Astrocyte (in vitro differentiated cells and primary cell): ENCODE measurements around the gene DGKE. TPM values are rescaled to one million over a fixed set of nuclear protein-coding genes. Genes with fewer than 3 reads are reported as not detected.

Source experiments
- DNase-seq: peaks from one replicate; pipeline ENCODE4 v3.0.0-alpha.2; 2010; ENCODE audit warnings: low read depth
- FAIRE-seq: peaks from 2 replicates; lab custom pipeline; 2011; peaks lifted over from hg19 to GRCh38; lab: Jason Lieb, UNC
- H2AFZ ChIP-seq: 2 replicates; pipeline ENCODE4 v1.6.0; 2012; ENCODE audit warnings: low read depth, low read length, inconsistent platforms
- H3K27ac ChIP-seq: 2 replicates; pipeline ENCODE4 v1.5.1; 2011; ENCODE audit warnings: low read depth, low read length, inconsistent platforms
- H3K27me3 ChIP-seq: 2 replicates; pipeline ENCODE4 v1.6.0; 2011; ENCODE audit warnings: low read length, inconsistent platforms; ENCODE audit not compliant: insufficient read depth
- H3K36me3 ChIP-seq: 2 replicates; pipeline ENCODE4 v1.5.1; 2011; ENCODE audit warnings: low read length, inconsistent platforms; ENCODE audit not compliant: insufficient read depth
- H3K4me1 ChIP-seq: 2 replicates; pipeline ENCODE4 v1.5.1; 2011; ENCODE audit warnings: low read length, inconsistent platforms; ENCODE audit not compliant: insufficient read depth
- H3K4me2 ChIP-seq: 2 replicates; pipeline ENCODE4 v1.6.0; 2012; ENCODE audit warnings: low read length, inconsistent platforms
- H3K4me3 ChIP-seq: 2 replicates; pipeline ENCODE4 v1.5.1; 2011; ENCODE audit warnings: low read depth, mild to moderate bottlenecking, low read length, inconsistent platforms; ENCODE audit not compliant: insufficient read depth
- H3K79me2 ChIP-seq: 2 replicates; pipeline ENCODE4 v1.6.0; 2012; ENCODE audit warnings: mild to moderate bottlenecking, low read length, inconsistent platforms; ENCODE audit not compliant: insufficient read depth
- H3K9ac ChIP-seq: 2 replicates; pipeline ENCODE4 v1.6.0; 2012; ENCODE audit warnings: mild to moderate bottlenecking, low read length, inconsistent platforms
- H3K9me3 ChIP-seq: 2 replicates; pipeline ENCODE4 v1.5.1; 2012; ENCODE audit warnings: low read depth, mild to moderate bottlenecking, low read length, inconsistent platforms; ENCODE audit not compliant: insufficient read depth
- H4K20me1 ChIP-seq: 2 replicates; pipeline ENCODE4 v1.6.0; 2012; ENCODE audit warnings: low read length, inconsistent platforms; ENCODE audit not compliant: insufficient read depth
- H3K27ac Mint-ChIP-seq: one replicate; pipeline ENCODE4 v1.8.0; 2021; ENCODE audit warnings: mild to moderate bottlenecking, mixed read lengths; ENCODE audit not compliant: unreplicated experiment
- H3K27me3 Mint-ChIP-seq: one replicate; pipeline ENCODE4 v1.8.0; 2021; ENCODE audit warnings: low read depth, mixed read lengths; ENCODE audit not compliant: unreplicated experiment
- H3K36me3 Mint-ChIP-seq: one replicate; pipeline ENCODE4 v1.8.0; 2021; ENCODE audit warnings: low read depth, mixed read lengths; ENCODE audit not compliant: unreplicated experiment
- H3K4me1 Mint-ChIP-seq: one replicate; pipeline ENCODE4 v1.8.0; 2021; ENCODE audit warnings: low read depth, mixed read lengths; ENCODE audit not compliant: unreplicated experiment
- H3K4me3 Mint-ChIP-seq: one replicate; pipeline ENCODE4 v1.8.0; 2021; ENCODE audit warnings: mild to moderate bottlenecking, moderate library complexity, mixed read lengths; ENCODE audit not compliant: unreplicated experiment
- H3K9me3 Mint-ChIP-seq: one replicate; pipeline ENCODE4 v1.8.0; 2021; ENCODE audit warnings: mild to moderate bottlenecking, mixed read lengths; ENCODE audit not compliant: unreplicated experiment
- CTCF ChIP-seq: IDR thresholded peaks from 2 replicates; pipeline ENCODE4 v1.5.1; 2011; ENCODE audit warnings: low read depth, mild to moderate bottlenecking, inconsistent platforms, low read length, moderate library complexity; ENCODE audit not compliant: insufficient read depth
- EZH2 ChIP-seq: IDR thresholded peaks from 2 replicates; pipeline ENCODE4 v1.6.1; 2012; ENCODE audit warnings: mild to moderate bottlenecking, low read length, inconsistent platforms; ENCODE audit not compliant: insufficient read depth
- total RNA-seq: library from RNA; stranded (reverse); gene quantifications from 2 replicates; pipeline ENCODE4 v1.2.1, GENCODE V29; 2021

Gene DGKE
- total RNA-seq, 1 donor from 2014 or later: 5.5 TPM

GRCh38 chr17:56867948-56868376, 34.0 kb downstream of the DGKE start:
- no peak overlapping the region for H3K9ac ChIP-seq
- FAIRE-seq: peak; percentile 73
- TF ChIP-seq CTCF: no peak
- no peak for TF ChIP-seq EZH2
- H3K4me1 Mint-ChIP-seq: peaks cover 5% of the 10 kb centered on the region
- no peak overlapping the region for H2AFZ ChIP-seq
- no peak overlapping the region for H3K4me3 ChIP-seq
- peak; percentile 14 for DNase-seq
- H3K79me2 ChIP-seq: no peaks in the 10 kb centered on the region
- H3K9me3 Mint-ChIP-seq: peaks cover 3% of the 10 kb centered on the region
- no peaks in the 10 kb centered on the region for H4K20me1 ChIP-seq
- H3K4me3 Mint-ChIP-seq: no peak overlapping the region
- no peaks in the 10 kb centered on the region for H3K36me3 Mint-ChIP-seq
- H3K4me1 ChIP-seq: no peaks in the 10 kb centered on the region
- no peak overlapping the region for H3K27ac ChIP-seq
- no peaks in the 10 kb centered on the region for H3K9me3 ChIP-seq
- H3K27me3 ChIP-seq: no peaks in the 10 kb centered on the region
- H3K4me2 ChIP-seq: no peak overlapping the region
- H3K27ac Mint-ChIP-seq: no peak overlapping the region
- no peaks in the 10 kb centered on the region for H3K27me3 Mint-ChIP-seq
- H3K36me3 ChIP-seq: no peaks in the 10 kb centered on the region

- Mint-ChIP-seq H3K36me3 (no peaks in the 10 kb centered on the region), H3K27ac (no peak overlapping the region), H3K4me1 (peaks cover 5% of the 10 kb centered on the region), H3K9me3 (peaks cover 3% of the 10 kb centered on the region), H3K4me3 (no peak overlapping the region), H3K27me3 (no peaks in the 10 kb centered on the region)
- no peak overlapping the region for H3K27ac ChIP-seq
- no peak overlapping the region for H3K9ac ChIP-seq
- H4K20me1 ChIP-seq: no peaks in the 10 kb centered on the region
- H2AFZ ChIP-seq: no peak overlapping the region
- H3K79me2 ChIP-seq: no peaks in the 10 kb centered on the region
- H3K4me2 ChIP-seq: no peak overlapping the region
- H3K27me3 ChIP-seq: no peaks in the 10 kb centered on the region
- H3K9me3 ChIP-seq: no peaks in the 10 kb centered on the region
- no peak overlapping the region for H3K4me3 ChIP-seq
- no peak for TF ChIP-seq EZH2
- DNase-seq: no peak
- FAIRE-seq: no peak
- no peaks in the 10 kb centered on the region for H3K4me1 ChIP-seq
- H3K36me3 ChIP-seq: no peaks in the 10 kb centered on the region
Observed at GRCh38 chr17:56868716-56869115, 34.8 kb downstream of the DGKE start.

- Histone ChIP-seq H3K4me1 (no peaks in the 10 kb centered on the region), H3K9ac (no peak overlapping the region), H3K4me3 (no peak overlapping the region), H3K36me3 (no peaks in the 10 kb centered on the region), H2AFZ (no peak overlapping the region), H3K4me2 (no peak overlapping the region), H4K20me1 (no peaks in the 10 kb centered on the region), H3K27me3 (no peaks in the 10 kb centered on the region), H3K27ac (no peak overlapping the region), H3K9me3 (no peaks in the 10 kb centered on the region), H3K79me2 (no peaks in the 10 kb centered on the region)
- Mint-ChIP-seq H3K4me3 (no peak overlapping the region), H3K27me3 (no peaks in the 10 kb centered on the region), H3K36me3 (no peaks in the 10 kb centered on the region), H3K4me1 (peaks cover 5% of the 10 kb centered on the region), H3K27ac (no peak overlapping the region), H3K9me3 (peaks cover 3% of the 10 kb centered on the region)
- FAIRE-seq (no peak), DNase-seq (no peak)
- TF ChIP-seq EZH2: no peak
- TF ChIP-seq CTCF: no peak
Observed at GRCh38 chr17:56870081-56870651, 36.2 kb downstream of the DGKE start.
